HEK293T (cell line): ENCODE data around the gene BEND7.

ENCODE experiments used
- ARNT ChIP-seq: fragments of 450-650 bp; IDR thresholded peaks from 2 replicates; pipeline ENCODE4 v1.6.1; 2017; ENCODE audit warnings: mild to moderate bottlenecking
- ELF4 ChIP-seq: fragments of 450-650 bp; IDR thresholded peaks from 2 replicates; pipeline ENCODE4 v1.6.1; 2017; ENCODE audit warnings: antibody characterized with exemption
- FOXM1 ChIP-seq: fragments of 450-650 bp; IDR thresholded peaks from 2 replicates; pipeline ENCODE4 v1.6.1; 2017; ENCODE audit warnings: mild to moderate bottlenecking, borderline replicate concordance
- L3MBTL2 ChIP-seq: fragments of 450-650 bp; conservative IDR thresholded peaks from 2 replicates; pipeline ENCODE4 v1.6.1; 2016; ENCODE audit warnings: mild to moderate bottlenecking
- NFRKB ChIP-seq: fragments of 450-650 bp; IDR thresholded peaks from 2 replicates; pipeline ENCODE4 v1.6.1; 2016; ENCODE audit warnings: mild to moderate bottlenecking, moderate library complexity
- SP1 ChIP-seq: fragments of 450-650 bp; IDR thresholded peaks from 2 replicates; pipeline ENCODE4 v1.6.1; 2017
- SUZ12 ChIP-seq: fragments of 450-650 bp; IDR thresholded peaks from 2 replicates; pipeline ENCODE4 v1.6.1; 2016; ENCODE audit warnings: mild to moderate bottlenecking
- TARDBP ChIP-seq: fragments of 450-650 bp; IDR thresholded peaks from 2 replicates; pipeline ENCODE4 v1.6.1; 2016
- ZNF384 ChIP-seq: fragments of 450-650 bp; IDR thresholded peaks from 2 replicates; pipeline ENCODE4 v1.6.1; 2016

DNA sequence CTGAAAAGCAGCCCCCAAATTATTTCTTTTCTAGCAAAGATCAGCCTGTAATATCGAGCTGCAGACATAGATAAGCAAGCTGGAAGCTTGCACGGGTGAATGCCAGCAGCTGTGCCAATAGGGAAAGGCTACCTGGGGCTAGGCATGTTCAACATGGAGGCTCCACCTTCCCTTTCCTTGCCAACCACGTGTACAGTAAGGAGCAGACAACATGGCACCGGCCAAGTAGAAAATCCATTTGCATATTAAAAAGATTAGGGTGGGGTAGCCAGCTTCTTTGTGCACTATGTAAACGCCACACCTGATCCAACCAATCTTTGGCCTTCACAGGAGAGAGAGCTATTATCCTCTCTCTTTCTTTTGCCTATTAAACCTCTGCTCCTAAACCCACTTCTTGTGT is 124.0 kb downstream of the BEND7 start:
- no peak for TF ChIP-seq L3MBTL2
- no peak for TF ChIP-seq SUZ12
- no peak for TF ChIP-seq FOXM1
- TF ChIP-seq TARDBP = no peak
- no peak for TF ChIP-seq ARNT
- no peak for TF ChIP-seq SP1
- no peak for TF ChIP-seq ELF4
- TF ChIP-seq ZNF384 = no peak
- TF ChIP-seq NFRKB = no peak
